GM21529 (cell line): ENCODE measurements around the gene CNBD2.
"Not testable (repeated sequence)": the region's sequence is repeated elsewhere in the genome, so short reads cannot be mapped to it uniquely, and the experiment has no call there.

Experiments used
- ATAC-seq: cut with Tn5 transposase; IDR thresholded peaks from one replicate; pipeline ENCODE4 v1.9.1; 2021; ENCODE audit not compliant: unreplicated experiment

CNBD2 gene

DNA sequence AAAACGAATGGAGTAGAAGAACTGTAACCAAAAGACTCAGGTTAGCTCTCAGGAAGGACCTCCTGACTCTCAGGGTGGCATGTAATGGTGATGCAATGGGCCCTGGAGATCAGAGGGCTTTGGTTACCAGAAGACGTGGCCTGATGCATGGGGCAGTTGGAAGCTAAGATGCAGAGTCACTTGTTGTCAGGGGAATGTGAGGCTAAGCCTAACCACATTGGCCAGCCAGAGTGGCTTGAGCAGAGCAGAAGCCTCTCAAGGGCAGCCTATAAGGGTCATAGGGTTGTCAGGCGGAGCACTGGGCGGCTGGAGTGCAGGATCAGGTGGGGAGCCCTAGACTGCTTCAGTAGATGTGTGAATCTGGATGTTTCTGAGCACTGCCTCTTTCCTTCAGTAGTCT is 5.9 kb downstream of the CNBD2 start:
- no peak for ATAC-seq

DNA sequence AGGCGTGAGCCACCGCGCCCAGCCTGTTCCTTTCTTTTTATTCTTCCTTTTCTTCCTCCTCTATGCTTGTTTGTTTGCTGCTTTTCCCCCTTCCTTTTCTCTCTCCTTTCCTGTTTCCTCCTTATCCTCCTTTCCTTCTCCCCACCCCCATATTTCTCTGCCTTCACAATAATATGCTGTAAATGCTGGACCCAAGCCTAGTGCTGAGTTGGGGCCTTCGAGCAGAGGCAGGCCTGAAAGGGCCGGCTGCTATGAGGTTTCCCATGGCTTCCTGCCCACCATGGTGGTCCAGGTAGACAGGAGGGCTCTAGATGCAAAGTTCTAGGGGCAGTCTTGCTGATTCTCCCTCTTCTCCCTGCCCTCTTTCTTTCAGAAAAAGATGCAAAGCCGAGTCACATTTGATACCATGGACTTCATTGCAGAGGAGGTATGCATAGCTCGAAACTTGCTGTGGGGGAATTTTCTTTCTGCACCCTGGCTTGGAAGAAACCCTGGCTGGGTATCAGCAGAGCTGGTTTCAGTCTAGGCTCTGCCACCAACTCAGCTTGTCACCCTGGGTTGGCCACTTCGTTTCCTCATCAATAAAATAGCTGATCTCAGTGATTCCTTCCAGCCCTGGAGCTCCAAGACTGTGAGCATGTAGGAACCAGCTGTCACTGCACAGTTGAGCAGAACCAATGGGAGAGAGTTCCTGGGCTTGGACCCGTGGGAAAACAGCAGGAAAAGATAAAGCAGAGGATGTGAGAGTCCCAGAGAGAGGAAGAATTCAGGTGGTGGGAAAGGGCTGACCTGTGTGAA is 7.4 kb downstream of the CNBD2 start:
- ATAC-seq: no peak

DNA sequence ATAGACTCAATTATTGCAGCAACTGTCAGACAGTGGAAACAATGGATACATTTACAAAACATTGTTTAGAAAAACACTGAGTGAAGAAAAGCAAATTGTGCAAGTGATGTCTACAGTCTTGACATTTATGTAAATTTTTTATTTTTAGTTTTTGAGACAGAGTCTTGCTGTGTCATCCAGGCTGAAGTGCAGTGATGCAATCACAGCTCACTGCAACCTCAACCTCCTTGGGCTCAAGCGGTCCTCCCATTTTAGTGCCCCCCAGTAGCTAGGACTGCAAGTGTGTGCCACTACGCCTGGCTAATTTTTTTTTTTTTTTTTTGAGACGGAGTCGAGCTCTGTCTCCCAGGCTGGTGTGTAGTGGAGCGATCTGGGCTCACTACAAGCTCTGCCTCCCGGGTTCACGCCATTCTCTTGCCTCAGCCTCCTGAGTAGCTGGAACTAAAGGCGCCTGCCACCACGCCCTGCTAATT is 9.7 kb downstream of the CNBD2 start:
- no peak for ATAC-seq

DNA sequence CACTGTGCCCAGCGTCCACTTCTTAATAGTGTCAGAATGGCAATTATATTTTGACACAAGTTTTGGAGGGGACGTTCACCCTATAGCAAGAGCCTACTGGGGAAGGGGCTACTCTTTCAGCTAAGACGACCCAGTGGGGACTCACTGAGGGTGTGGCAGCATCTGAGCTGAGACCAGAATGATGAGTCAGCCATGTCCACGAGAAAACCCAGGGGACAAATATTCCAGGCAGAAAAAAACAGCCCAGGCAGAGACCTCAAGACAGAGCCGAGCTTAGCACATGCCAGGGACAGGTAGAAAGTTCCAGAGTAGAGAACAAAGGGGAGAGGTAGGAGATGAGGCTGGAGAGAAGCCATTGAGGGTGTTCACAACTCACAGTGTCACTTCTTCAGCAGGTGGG is 11.2 kb downstream of the CNBD2 start:
- ATAC-seq: no peak

DNA sequence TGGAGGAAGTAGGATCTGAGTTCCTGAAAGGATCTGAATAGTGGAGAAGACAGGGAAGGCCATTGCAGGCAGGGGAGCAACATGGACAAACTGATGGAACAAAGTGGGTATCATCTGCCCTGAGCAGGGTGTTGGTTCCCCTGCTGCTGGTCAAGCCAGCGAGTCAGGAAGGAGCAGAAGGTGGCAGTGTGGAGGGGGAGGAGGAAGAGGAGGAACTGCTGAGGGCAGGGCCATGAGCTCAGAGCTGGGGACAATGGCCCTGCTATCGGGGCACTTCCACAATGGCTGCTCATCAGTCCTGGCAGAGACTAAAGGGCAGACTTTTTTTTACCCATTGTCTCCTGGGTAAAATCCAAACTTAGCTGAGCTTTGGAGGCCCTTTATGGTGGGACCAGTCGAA is 13.6 kb downstream of the CNBD2 start:
- no peak for ATAC-seq

DNA sequence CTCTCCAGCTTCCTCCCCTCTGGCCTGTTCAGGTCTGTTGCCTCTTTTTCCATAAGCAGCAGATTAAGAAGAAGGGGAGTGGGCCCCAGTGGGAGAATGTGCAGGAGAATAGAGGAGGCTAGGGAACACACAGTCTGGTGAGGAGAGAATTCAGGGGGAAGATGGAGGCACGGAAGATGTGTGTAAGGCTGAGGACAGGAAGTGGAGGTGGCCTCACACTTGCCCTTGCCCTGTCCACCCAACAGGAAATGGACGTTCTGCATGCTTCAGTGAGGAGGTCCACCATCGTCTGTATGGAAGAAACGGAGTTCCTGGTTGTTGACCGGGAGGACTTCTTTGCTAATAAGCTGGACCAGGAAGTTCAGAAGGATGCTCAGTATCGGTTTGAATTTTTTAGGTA is 16.0 kb downstream of the CNBD2 start:
- ATAC-seq: no peak

DNA sequence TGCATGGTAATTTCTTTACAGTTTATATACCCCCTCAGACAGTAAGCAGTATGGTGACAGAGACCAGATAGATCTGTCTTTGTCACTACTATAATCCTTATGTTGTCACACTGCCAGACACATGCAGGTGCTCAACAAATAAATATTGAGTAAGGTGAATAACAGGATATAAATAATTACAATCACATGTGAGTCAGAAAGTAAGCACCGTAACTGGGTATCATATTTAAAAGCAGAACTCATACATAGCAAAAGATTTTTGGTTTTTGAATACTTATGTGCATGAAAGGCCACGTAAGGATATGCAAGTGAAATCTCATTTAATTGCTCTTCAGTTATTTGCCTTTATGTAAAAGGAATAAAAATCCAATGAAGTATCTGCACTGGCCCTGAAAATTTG is 17.4 kb downstream of the CNBD2 start:
- ATAC-seq: no peak

DNA sequence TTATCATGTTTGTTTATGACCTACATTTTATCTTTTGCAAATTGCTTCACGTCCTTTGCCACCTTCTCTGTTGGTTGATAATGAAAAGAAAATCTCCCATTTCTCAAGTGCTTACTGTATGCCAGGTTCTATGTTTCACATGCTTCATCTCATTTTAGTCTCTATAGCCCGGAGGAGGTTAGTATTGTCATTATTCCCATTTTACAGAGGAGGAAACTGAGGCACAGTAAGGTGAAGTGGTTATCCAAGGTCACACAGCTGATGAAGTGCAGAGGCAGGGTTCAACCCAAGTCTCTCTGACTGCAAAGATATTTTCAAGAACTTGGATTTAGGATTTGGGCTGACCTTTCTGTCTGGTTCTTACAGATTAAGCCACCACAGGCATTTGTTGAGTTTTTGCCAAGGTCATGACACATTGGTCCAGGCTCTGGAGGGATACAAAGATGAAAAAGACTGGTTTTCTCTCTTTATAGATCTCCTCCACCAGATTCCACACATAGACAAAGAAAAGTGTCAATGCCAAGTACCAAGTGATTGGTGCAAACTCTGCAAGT is 20.6 kb downstream of the CNBD2 start:
- ATAC-seq: no peak

DNA sequence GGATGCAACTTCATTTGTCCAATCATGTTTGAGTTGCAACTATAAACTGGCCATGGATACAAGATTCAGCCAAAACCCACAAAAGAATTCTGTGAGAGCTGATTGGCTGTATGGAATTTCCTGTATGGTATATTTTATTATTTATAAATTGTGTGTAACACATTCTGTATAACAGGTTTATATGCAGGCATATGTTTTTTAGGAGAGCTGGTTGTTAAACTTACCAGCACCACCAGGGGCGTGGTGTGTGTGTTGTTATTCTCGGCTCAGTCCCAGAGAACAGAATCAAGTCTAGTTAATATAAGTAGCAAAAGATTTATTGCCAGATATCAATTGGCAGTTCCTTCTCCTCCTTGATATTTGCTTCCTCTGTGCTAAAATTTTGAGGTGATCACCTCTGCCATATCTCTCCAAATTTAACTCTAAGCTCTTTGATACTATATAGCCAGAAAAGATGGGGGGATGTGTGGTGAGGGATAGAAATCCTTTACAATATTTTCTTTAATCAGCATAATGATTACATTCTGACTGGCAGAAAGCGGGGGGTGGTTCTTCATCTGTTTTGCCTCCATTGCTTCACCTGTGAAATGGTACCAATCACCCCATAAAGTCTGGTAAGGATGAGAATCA is 22.9 kb downstream of the CNBD2 start:
- no peak for ATAC-seq

DNA sequence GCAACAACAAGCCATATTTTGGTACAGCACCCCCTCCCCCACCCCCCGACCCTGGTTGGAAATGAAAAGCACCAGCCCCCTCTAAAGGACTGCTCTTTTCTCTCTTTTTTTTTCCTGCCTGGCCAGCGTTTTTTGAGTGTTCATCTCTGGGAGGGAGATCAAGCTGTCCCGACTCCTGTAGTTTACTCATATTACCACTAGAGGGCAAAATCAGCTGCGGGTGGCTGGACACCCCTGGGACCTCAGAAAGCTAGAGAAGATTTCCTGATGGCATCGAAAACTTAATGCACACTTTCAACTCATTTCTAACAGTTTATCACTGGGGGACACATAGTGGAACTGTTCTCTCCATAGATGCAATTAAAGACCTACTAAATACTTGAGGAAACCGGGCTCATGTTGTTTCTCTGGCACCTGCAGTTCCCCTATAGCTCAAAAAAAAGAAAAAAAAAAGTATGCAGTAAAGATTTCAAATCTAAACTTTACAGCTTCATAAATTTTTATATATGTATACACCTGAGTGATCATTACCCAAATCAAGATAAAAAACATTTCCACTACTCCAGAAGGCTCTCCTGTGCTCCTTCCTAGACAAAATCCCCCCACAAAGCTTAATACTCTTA is 24.4 kb downstream of the CNBD2 start:
- no peak for ATAC-seq

DNA sequence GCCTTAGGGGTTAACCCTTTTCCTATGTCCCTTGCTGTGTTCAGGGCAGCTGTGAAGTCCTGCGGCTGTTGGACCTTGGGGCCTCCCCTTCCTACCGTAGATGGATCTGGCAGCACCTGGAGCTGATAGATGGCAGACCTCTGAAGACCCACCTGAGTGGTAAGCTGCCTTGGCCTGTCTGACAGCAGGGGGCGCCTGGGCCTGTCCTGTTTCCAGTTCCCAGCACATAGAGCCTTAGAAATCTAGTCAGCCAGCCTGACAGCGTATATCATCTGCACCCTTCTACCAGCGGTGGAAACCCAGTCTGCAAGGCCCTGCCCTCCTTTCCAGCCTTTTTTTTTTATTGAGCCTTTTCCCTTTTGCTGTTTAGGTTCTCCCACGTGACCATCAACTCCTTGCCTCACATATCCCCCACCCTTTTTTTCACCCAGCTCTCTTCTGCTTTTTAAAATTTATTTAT is 26.6 kb downstream of the CNBD2 start:
- ATAC-seq: no peak

DNA sequence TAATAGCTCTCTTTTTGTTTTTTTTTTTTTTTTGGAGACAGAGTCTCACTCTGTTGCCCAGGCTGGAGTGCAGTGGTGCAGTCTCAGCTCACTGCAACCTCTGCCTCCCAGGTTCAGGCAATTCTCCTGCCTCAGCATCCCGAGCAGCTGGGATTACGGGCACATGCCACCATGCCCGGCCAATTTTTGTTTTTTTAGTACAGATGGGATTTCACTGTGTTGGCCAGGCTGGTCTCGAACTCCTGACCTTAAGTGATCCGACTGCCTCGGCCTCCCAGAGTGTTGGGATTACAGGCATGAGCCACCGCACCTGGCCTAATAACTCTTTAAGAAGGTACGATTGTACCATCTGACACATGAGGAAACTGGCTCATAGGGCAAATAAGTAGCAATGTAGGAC is 28.1 kb downstream of the CNBD2 start:
- ATAC-seq: not testable (repeated sequence)

DNA sequence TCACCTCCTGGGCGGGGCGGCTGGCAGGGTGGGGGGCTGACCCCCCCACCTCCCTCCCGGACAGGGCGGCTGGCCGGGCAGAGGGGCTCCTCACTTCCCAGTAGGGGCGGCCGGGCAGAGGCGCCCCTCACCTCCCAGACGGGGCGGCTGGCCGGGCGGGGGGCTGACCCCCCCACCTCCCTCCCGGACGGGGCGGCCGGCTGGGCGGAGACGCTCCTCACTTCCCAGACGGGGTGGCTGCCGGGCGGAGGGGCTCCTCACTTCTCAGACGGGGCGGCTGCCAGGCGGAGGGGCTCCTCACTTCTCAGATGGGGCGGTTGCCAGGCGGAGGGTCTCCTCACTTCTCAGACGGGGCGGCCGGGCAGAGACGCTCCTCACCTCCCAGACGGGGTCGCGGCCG is 32.9 kb downstream of the CNBD2 start:
- not testable (repeated sequence) for ATAC-seq

DNA sequence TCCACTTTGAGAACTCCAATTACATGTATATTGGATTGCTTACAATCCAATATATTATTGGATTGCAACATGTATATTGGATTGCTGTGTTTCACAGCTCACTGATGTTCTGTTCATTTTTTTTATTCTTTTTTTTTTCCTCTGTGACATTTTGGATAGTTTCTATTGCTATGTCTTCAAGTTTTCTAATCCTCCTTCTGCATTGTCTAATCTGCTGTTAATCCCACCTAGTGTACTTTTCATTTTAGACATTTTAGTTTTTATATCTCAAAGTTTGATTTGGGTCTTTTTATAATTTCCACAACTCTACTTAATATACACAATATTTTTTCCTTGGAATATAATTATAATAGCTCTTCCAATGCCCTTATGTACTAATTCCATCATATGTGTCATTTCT is 34.5 kb downstream of the CNBD2 start:
- ATAC-seq: no peak

DNA sequence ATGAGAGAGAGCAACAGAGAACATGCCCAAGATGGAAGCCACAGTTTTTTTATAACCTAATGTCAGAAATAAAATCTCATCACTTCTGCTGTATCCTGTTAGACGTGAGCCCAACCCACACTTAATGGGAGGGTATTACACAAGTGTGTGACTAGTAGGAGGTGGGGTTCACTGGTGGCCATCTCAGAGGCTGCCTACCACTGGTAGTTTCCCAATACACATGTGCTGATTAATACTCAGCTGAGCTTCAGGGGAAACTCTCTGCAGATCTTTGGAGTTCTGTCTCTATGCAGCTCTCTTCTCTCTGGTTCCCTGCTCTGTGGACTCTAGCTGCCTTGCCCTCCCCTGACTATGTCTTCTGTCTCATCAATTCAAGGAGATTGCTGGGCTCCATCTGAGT is 35.7 kb downstream of the CNBD2 start:
- ATAC-seq: no peak

DNA sequence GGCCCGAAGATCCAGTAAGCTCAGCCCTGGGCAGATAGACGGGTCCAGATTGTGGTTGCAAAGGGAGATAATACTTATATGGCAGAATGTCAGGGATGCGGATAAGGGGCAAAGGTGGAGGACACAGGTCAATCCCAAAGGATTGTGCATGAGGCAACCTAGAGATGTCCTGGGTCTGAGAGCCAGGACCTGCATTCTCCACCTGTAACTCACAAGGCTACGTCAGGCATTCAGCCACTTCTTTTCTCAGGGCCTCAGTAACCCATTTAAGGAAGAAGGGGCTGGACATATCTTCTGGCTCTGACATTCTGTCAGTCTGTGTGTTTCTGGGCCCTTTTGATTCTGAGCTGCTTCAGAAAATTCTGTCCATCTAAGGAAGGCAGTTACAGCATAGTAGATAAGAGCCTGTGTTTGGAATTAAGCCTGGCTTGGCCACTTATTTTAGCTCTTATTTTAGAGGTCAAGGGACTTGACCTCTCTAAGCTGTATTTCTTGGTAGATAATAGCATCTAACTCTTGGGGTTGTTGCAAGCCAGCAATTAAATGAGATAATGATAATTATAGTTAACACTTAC is 40.2 kb downstream of the CNBD2 start:
- ATAC-seq: no peak

DNA sequence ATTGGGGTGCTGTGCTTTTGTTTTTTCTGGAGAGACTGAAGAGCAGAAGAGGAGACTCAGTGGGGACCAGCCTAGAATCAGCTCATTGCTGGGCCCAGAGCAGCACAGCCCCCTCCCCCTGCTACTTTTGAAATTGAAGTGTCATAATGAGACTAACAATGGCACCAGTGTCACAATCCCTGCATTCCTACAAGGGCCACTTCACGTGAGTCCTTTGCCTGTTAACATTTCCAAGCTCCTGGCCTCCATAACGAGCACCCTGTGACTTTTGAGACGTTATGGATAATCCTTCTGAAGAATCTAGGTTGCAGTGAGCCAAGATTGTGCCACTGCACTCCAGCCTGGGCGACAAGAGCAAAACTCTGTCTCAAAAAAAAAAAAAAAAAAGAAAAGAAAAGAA is 41.7 kb downstream of the CNBD2 start:
- no peak for ATAC-seq

DNA sequence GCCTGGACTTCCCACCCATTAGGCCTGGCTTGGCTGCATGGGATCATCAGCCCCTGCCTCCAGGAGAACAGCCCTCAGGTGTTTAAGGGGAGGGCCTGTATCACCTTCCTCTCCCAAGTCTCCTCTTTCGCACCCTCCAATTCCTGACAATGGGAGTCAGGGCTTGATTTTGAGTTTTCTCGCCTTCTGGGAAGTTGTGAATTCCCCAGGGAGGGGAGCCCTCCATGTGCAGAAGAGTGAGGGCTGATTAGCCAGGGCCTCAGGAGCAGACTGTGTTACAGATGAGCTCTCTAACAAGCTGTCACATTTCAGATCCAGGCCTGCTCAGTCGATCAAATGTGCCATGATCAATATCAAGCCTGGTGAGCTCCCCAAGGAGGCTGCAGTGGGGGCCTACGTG is 42.4 kb downstream of the CNBD2 start:
- ATAC-seq: no peak

DNA sequence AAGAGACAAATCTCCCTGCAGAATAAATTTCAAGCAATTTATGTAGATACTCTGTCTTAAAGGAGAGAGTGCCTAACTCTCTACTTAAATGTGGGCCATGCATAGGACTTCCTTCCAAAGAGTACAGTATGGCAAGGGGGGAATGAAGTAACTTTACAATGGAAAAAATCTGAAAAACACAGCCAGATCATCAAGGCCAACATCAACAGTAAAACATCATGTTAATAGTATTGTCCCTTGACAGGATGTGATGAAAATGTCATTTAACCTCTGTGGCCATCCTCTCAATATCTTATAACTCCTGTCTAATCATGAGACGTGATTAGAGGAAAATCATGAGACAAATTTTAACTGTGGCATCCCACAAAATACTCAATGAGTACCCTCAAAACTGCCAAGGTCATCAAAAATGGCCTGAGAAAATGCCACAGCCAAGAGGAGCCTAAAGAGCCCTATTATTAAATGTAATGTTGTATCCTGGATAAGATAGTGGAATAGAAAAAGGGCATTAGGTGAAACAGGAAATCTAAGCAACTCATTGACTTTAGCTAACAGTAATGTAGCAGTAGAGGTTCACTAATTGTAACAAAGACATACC is 47.5 kb downstream of the CNBD2 start:
- ATAC-seq: no peak

DNA sequence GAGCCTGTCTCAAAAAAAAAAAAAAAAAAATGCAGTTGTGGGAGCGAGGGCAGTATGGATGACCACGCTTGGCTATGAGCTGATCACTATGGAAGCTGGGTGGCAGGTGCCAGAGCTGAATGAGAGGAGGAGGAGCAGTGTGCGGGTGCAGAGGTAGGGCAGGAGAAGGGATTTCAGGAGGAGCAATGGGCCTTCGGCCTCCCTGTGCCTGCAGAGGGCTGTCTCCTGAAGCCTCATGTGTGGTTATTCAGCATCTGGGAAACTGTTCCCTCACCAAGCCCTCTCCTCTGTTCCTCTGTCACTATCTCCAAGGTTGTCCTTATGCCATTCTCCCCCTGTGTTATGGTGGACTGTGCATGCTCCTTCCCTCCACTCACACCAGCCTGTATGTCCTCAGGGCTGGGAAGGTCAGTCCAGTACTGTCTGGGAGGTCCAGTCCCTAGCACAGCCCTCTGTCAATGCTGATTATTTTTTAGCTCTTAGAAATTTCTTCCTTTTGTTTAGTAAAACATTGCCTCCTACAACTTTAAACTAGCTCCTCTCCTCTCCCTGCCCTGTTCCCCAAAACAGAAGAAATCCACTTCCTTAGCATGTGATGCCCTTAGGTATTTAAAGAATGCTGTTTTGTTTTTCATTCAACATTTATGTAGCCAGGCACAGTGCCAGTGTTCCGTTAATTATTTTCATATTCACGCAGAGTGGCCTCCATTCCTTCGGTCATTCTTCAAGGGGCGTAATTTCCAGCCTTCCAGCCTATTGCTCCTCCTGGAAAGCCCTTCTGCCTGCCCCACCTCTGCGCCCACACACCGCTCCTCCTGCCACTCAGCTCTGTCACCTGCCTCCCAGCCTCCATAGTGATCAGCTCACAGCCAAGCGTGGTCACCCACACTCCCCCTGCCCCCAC is 48.9 kb downstream of the CNBD2 start:
- ATAC-seq: no peak
